Measurements from ENCODE around the gene SLC2A9. TPM values are rescaled to one million over a fixed set of nuclear protein-coding genes. Genes with fewer than 3 reads are reported as not detected.

The SLC2A9 gene
- total RNA-seq, 1 donor from 2014 or later, result 25.2 TPM

DNA sequence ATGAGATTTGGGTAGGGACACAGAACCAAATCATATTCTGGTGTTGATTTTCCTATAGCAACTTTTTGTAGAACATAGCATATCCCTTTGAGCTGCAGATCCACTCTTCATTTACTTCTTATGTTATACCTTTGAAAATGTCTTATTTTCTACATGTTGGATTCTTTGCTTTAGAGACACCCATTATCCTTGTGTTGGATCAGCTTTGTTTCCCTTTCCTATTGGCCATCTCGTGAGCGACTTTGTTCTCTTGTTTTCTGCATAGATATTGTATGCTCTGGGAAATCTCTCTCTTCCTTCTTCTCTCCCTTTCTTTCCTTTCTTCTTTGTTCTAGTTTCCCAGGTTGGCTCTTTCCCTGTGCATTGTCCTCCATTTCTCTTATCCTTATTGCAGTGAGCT is 180.2 kb downstream of the SLC2A9 start:
- TF ChIP-seq, protein P1, sequence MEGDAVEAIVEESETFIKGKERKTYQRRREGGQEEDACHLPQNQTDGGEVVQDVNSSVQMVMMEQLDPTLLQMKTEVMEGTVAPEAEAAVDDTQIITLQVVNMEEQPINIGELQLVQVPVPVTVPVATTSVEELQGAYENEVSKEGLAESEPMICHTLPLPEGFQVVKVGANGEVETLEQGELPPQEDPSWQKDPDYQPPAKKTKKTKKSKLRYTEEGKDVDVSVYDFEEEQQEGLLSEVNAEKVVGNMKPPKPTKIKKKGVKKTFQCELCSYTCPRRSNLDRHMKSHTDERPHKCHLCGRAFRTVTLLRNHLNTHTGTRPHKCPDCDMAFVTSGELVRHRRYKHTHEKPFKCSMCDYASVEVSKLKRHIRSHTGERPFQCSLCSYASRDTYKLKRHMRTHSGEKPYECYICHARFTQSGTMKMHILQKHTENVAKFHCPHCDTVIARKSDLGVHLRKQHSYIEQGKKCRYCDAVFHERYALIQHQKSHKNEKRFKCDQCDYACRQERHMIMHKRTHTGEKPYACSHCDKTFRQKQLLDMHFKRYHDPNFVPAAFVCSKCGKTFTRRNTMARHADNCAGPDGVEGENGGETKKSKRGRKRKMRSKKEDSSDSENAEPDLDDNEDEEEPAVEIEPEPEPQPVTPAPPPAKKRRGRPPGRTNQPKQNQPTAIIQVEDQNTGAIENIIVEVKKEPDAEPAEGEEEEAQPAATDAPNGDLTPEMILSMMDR (IDR thresholded peaks at IDR 0.05), result no peak
- Histone ChIP-seq H3K36me3 (no peaks in the 10 kb centered on the region), H3K27ac (no peak overlapping the region), H3K27me3 (ENCODE audit: low read depth) (no peaks in the 10 kb centered on the region), H3K9me3 (peaks cover 6% of the 10 kb centered on the region), H3K4me1 (no peaks in the 10 kb centered on the region), H3K4me3 (no peak overlapping the region)
- DNase-seq, result no peak
- no peak for ATAC-seq
- intact Hi-C loops (cut with DNase I), result no loop called here

DNA sequence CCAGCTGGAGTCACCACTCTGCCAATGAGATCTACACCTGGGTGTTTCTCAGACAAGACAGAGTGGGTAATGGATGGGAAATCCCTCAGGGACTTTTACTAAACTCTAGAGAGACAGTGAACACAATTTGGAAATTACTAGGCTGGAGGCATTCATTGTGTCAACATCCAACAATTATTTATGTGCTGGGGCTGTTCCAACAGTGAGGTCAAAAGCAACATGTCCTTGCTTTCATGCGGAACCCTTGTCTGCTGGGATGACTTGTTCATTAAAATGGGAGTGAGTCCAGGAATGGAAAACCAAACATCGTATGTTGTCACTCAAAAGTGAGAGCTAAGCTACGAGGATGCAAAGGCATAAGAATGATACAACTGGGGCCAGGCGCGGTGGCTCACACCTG is 185.9 kb downstream of the SLC2A9 start:
- no peaks in the 10 kb centered on the region for H3K4me1 ChIP-seq
- no peak overlapping the region for H3K27ac ChIP-seq
- no peak overlapping the region for H3K4me3 ChIP-seq
- H3K36me3 ChIP-seq, result no peaks in the 10 kb centered on the region
- DNase-seq (no peak), ATAC-seq (no peak)
- intact Hi-C loops (cut with DNase I), result no loop called here
- no peaks in the 10 kb centered on the region for H3K27me3 ChIP-seq (ENCODE audit: low read depth)
- TF ChIP-seq, protein P1 (IDR thresholded peaks at IDR 0.05), result no peak
- peaks cover 4% of the 10 kb centered on the region for H3K9me3 ChIP-seq

DNA sequence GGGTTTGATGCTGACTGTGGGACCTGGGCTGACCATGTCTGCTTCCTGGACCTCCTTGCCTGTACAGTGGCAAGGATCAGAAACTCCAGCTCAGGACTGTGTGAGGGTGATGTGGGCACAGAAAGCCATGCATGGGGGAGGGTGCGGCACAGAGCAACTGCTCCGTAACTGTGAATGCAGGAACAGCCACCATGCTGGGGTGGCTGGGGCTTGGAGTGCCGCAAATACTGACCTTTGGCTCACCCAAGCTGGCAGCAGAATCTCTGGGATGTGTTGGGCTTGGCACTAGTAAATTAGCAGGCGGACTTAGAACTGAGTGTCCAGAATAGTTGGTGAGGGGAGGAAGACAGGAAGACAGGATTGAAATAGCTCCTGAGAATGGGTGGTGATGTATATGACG is 187.9 kb downstream of the SLC2A9 start:
- Histone ChIP-seq H3K4me1 (no peaks in the 10 kb centered on the region), H3K9me3 (no peaks in the 10 kb centered on the region), H3K27me3 (ENCODE audit: low read depth) (no peaks in the 10 kb centered on the region), H3K36me3 (no peaks in the 10 kb centered on the region), H3K4me3 (no peak overlapping the region), H3K27ac (no peak overlapping the region)
- TF ChIP-seq, protein P1 (IDR thresholded peaks at IDR 0.05), result no peak
- no peak for ATAC-seq
- intact Hi-C loops (cut with DNase I), result no loop called here
- DNase-seq, result no peak

DNA sequence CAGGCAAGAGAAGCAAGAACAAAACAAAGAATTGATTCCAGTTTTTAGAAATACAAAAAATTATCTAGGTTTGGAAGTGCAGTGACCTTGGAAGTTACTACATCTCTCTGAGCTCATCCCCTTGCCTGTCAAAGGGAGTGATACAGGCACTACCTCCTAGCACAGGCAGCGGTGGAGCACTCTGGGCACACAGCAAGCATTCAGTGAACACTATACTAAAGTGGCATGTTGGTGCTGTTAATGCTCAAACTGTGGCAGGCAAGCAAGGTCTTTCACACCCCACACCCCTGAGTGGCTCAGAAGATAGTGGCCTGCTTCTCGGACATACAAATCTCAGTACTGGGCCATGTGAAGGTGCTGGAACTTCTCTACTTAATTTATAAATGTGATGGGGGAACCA is 188.7 kb downstream of the SLC2A9 start:
- ATAC-seq, result no peak
- Histone ChIP-seq H3K27me3 (ENCODE audit: low read depth) (no peaks in the 10 kb centered on the region), H3K4me3 (no peak overlapping the region), H3K27ac (no peak overlapping the region), H3K4me1 (no peaks in the 10 kb centered on the region), H3K36me3 (no peaks in the 10 kb centered on the region), H3K9me3 (no peaks in the 10 kb centered on the region)
- intact Hi-C loops (cut with DNase I), result no loop called here
- no peak for DNase-seq
- TF ChIP-seq, protein P1 (IDR thresholded peaks at IDR 0.05), result no peak

DNA sequence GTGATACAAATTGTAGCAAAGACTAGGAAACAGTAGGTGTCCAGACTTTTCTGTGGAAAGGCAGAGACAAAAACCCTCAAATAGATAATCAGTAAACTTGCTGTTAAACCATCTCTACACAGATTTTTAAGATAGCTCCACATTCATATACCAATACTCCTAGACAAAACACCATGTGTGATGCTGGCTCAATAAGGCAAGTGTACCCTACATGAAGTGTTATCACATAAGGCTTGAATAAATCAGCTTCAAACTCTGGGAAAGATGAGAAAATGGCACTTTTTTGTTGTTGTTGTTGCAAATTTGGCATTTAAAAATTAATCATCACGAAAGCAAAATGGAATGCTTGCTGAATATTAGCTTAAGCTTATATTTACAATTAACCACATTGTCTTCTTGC is 194.7 kb downstream of the SLC2A9 start:
- H3K4me3 ChIP-seq, result no peak overlapping the region
- TF ChIP-seq, protein P1 (IDR thresholded peaks at IDR 0.05), result no peak
- H3K27ac ChIP-seq, result no peak overlapping the region
- no peaks in the 10 kb centered on the region for H3K36me3 ChIP-seq
- intact Hi-C loops (cut with DNase I), result no loop called here
- ATAC-seq (no peak), DNase-seq (no peak)
- H3K4me1 ChIP-seq, result no peaks in the 10 kb centered on the region
- no peaks in the 10 kb centered on the region for H3K9me3 ChIP-seq
- no peaks in the 10 kb centered on the region for H3K27me3 ChIP-seq (ENCODE audit: low read depth)

DNA sequence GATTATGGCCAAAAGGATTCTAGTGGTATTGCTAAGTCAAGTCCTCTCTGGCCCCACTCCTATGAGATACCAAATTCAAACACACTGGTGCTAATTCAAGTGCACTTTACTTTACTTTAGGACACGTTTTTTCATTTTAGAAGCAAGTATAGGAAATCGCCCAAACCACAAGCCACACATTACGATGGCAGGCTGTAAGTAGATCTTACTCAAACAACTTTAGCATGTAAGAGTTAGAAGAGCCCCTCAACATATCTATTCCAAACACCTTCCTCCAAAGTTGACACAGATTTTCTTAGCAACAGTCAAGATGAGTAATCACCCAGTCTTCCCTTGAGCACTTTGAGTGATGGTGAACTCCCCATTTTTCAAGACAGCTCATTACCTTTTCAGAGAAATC is 196.2 kb downstream of the SLC2A9 start:
- intact Hi-C loops (cut with DNase I), result no loop called here
- H3K27ac ChIP-seq, result no peak overlapping the region
- DNase-seq, result no peak
- H3K36me3 ChIP-seq, result no peaks in the 10 kb centered on the region
- H3K9me3 ChIP-seq, result no peaks in the 10 kb centered on the region
- no peak overlapping the region for H3K4me3 ChIP-seq
- no peaks in the 10 kb centered on the region for H3K27me3 ChIP-seq (ENCODE audit: low read depth)
- no peaks in the 10 kb centered on the region for H3K4me1 ChIP-seq
- ATAC-seq, result peak; percentile 67 to 69
- TF ChIP-seq, protein P1 (IDR thresholded peaks at IDR 0.05), result no peak

All from lower lobe of right lung (tissue), 2 donors.